ENCODE results near the gene DNAH17.

The DNAH17 gene

DNA sequence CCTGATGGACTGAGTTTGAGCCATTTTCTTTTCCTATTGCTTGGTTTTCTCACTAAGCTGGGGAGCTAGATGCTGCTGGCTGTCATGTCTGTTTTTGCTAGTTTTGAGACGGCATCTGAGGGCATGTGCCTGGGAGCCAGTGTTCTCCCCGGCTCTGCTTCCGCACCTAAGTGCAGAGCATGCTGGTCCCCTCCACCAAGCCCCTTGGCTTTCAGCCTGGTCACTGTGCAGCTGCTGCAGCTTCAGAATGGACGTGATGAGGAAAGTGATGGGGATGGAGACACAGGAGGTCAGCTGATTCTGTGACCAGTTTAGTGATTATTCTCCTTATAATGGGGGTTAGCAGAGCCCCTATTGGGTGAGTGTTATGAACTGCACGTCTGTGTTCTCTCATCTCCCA lies 28.5 kb downstream of the DNAH17 start:
- Histone ChIP-seq H3K9me3 (ENCODE audit: severe bottlenecking) (peaks cover 3% of the 10 kb centered on the region), H3K4me3 (ENCODE audit: severe bottlenecking) (no peak overlapping the region), H3K27me3 (ENCODE audit: insufficient read depth, poor library complexity, severe bottlenecking) (no peaks in the 10 kb centered on the region), H3K36me3 (ENCODE audit: low read depth) (no peaks in the 10 kb centered on the region), H3K27ac (ENCODE audit: poor library complexity, severe bottlenecking) (no peak overlapping the region), H3K4me1 (ENCODE audit: insufficient read depth, poor library complexity, severe bottlenecking) (no peaks in the 10 kb centered on the region)
- TF ChIP-seq, protein P1, sequence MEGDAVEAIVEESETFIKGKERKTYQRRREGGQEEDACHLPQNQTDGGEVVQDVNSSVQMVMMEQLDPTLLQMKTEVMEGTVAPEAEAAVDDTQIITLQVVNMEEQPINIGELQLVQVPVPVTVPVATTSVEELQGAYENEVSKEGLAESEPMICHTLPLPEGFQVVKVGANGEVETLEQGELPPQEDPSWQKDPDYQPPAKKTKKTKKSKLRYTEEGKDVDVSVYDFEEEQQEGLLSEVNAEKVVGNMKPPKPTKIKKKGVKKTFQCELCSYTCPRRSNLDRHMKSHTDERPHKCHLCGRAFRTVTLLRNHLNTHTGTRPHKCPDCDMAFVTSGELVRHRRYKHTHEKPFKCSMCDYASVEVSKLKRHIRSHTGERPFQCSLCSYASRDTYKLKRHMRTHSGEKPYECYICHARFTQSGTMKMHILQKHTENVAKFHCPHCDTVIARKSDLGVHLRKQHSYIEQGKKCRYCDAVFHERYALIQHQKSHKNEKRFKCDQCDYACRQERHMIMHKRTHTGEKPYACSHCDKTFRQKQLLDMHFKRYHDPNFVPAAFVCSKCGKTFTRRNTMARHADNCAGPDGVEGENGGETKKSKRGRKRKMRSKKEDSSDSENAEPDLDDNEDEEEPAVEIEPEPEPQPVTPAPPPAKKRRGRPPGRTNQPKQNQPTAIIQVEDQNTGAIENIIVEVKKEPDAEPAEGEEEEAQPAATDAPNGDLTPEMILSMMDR (IDR thresholded peaks at IDR 0.05; ENCODE audit: poor library complexity, severe bottlenecking) = no peak
- DNase-seq (ENCODE audit: low spot score) = no peak
- no peak for ATAC-seq (ENCODE audit: low read depth)

DNA sequence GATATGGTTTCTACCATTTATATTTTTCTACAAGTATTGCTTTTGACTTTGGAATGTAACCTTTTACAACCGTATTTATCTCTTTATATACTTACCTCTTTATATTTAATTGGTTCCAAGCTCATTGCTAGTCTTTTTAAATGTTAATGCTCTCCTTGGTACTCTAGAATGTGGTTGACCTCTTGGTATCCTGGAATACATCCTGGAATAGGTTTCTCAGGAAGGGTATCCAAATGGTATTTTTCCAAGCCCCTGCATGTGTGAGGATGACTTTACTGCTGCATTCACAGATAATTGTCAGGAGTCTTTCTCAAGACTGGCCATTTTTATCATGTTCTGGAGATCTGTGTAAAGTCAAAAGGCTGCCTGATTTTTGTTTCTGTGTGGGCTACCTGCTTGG lies 30.2 kb downstream of the DNAH17 start:
- H3K27ac ChIP-seq (ENCODE audit: poor library complexity, severe bottlenecking) = no peak overlapping the region
- DNase-seq (ENCODE audit: low spot score) (no peak), ATAC-seq (ENCODE audit: low read depth) (no peak)
- no peaks in the 10 kb centered on the region for H3K36me3 ChIP-seq (ENCODE audit: low read depth)
- peaks cover 4% of the 10 kb centered on the region for H3K4me1 ChIP-seq (ENCODE audit: insufficient read depth, poor library complexity, severe bottlenecking)
- TF ChIP-seq, protein P1 (IDR thresholded peaks at IDR 0.05; ENCODE audit: poor library complexity, severe bottlenecking) = no peak
- H3K27me3 ChIP-seq (ENCODE audit: insufficient read depth, poor library complexity, severe bottlenecking) = no peaks in the 10 kb centered on the region
- no peak overlapping the region for H3K4me3 ChIP-seq (ENCODE audit: severe bottlenecking)
- H3K9me3 ChIP-seq (ENCODE audit: severe bottlenecking) = peaks cover 3% of the 10 kb centered on the region

DNA sequence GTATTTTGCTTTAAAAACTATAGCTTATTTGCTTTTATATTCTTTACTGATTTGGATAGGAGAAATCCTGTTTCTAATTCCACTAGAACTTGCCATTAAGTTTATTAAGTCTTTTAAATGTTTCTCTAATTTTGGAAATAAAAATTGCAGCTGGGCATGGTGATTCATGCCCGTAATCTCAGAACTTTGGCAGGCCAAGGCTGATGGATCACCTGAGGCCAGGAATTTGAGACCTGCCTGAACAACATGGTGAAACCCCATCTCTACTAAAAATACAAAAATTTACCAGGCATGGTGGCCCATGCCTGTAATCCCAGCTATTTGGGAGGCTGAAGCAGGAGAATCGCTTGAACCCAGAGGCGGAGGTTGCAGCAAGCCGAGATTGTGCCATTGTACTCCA lies 30.7 kb downstream of the DNAH17 start:
- DNase-seq (ENCODE audit: low spot score) (no peak), ATAC-seq (ENCODE audit: low read depth) (no peak)
- H3K4me3 ChIP-seq (ENCODE audit: severe bottlenecking) = no peak overlapping the region
- H3K36me3 ChIP-seq (ENCODE audit: low read depth) = no peaks in the 10 kb centered on the region
- H3K4me1 ChIP-seq (ENCODE audit: insufficient read depth, poor library complexity, severe bottlenecking) = peaks cover 9% of the 10 kb centered on the region
- H3K27me3 ChIP-seq (ENCODE audit: insufficient read depth, poor library complexity, severe bottlenecking) = no peaks in the 10 kb centered on the region
- H3K9me3 ChIP-seq (ENCODE audit: severe bottlenecking) = peaks cover 3% of the 10 kb centered on the region
- H3K27ac ChIP-seq (ENCODE audit: poor library complexity, severe bottlenecking) = no peak overlapping the region
- TF ChIP-seq, protein P1 (IDR thresholded peaks at IDR 0.05; ENCODE audit: poor library complexity, severe bottlenecking) = no peak

DNA sequence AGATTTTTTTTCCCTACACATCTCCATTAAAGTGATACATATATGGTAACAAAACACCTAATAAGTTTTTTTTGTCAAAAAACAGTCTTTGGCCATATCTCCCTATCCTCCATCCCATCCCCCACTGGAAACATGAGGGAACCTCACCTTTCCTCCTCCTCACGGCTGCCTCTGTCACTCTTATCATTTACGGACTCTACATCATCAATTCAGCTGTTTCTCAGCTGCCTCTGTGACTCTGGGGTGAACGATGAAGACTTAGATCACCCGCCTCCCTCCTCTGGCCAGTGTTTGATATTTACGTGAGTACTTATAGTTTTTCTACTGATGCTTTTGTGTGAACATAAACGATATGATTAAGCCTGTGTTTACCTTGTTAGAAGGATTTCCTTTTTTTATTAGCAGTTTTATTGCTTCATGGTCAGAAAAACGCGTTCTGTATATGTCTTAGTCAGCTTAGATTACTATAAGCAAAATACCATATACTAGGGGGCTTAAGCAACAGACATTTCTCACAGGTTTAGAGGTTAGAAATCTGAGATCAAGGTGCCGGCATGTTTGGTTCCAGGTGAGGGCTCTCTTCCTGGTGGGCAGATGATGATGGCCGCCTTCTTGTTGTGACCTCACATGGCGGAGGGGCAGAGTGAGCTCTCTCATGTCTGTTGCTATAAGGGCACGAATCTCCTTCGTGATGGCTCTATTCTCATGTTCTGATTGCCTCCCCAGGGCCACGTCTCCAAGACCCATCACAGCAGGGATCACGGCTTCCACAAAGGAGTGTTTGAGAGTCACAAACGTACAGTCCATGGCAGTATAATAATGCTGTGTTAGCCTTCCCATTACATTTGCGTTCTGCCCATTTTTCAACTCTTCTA lies 32.1 kb downstream of the DNAH17 start:
- no peak overlapping the region for H3K27ac ChIP-seq (ENCODE audit: poor library complexity, severe bottlenecking)
- peaks cover 11% of the 10 kb centered on the region for H3K4me1 ChIP-seq (ENCODE audit: insufficient read depth, poor library complexity, severe bottlenecking)
- DNase-seq (ENCODE audit: low spot score) (no peak), ATAC-seq (ENCODE audit: low read depth) (no peak)
- H3K36me3 ChIP-seq (ENCODE audit: low read depth) = no peaks in the 10 kb centered on the region
- peaks cover 3% of the 10 kb centered on the region for H3K9me3 ChIP-seq (ENCODE audit: severe bottlenecking)
- H3K4me3 ChIP-seq (ENCODE audit: severe bottlenecking) = no peak overlapping the region
- H3K27me3 ChIP-seq (ENCODE audit: insufficient read depth, poor library complexity, severe bottlenecking) = no peaks in the 10 kb centered on the region
- TF ChIP-seq, protein P1 (IDR thresholded peaks at IDR 0.05; ENCODE audit: poor library complexity, severe bottlenecking) = no peak

Data from RWPE2 (cell line).